ENCODE measurements around the gene AKR1C8. TPM values are rescaled to one million over a fixed set of nuclear protein-coding genes. Genes with fewer than 3 reads are reported as not detected.

AKR1C8 gene
- total RNA-seq, 6 donors from 2014 or later: 0.30 to 9.4 (median 0.53) TPM; not detected in 2

DNA sequence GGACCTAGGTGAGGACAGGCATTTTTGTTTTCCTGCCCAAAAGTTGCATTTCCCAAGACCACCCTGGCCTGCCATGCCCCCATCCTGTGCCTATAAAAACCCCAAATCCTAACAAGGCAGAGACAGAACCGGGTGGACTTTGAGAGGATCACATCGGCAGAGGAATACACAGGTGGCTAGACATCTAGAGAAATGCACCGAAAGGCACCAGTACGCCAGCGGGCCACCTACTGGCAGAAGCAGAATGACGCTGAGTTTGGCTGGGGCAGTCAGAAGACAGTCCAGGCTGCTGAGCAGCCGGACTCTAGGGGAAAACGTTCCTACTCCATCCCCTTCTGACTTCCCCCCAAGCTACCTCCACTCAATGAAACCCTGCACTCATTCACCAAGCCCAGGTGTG lies 14.4 kb upstream of the AKR1C8 start:
- no peaks in the 10 kb centered on the region for H3K4me1 ChIP-seq
- ATAC-seq (ENCODE audit: low FRiP score in 2 of 2) (no peak), DNase-seq (no peak)
- H3K27me3 ChIP-seq: no peaks in the 10 kb centered on the region
- H3K36me3 ChIP-seq: no peaks in the 10 kb centered on the region
- peaks cover 0 to 12% (median 3%) of the 10 kb centered on the region in 4 donors for H3K9me3 ChIP-seq
- no peak for TF ChIP-seq EP300 (IDR thresholded peaks at IDR 0.05)
- no peak for TF ChIP-seq POLR2AphosphoS5 (IDR thresholded peaks at IDR 0.05)
- TF ChIP-seq, protein P1, sequence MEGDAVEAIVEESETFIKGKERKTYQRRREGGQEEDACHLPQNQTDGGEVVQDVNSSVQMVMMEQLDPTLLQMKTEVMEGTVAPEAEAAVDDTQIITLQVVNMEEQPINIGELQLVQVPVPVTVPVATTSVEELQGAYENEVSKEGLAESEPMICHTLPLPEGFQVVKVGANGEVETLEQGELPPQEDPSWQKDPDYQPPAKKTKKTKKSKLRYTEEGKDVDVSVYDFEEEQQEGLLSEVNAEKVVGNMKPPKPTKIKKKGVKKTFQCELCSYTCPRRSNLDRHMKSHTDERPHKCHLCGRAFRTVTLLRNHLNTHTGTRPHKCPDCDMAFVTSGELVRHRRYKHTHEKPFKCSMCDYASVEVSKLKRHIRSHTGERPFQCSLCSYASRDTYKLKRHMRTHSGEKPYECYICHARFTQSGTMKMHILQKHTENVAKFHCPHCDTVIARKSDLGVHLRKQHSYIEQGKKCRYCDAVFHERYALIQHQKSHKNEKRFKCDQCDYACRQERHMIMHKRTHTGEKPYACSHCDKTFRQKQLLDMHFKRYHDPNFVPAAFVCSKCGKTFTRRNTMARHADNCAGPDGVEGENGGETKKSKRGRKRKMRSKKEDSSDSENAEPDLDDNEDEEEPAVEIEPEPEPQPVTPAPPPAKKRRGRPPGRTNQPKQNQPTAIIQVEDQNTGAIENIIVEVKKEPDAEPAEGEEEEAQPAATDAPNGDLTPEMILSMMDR (IDR thresholded peaks at IDR 0.05): no peak
- no peak for TF ChIP-seq POLR2A (IDR thresholded peaks at IDR 0.05)
- no peak overlapping the region for H3K4me3 ChIP-seq
- no peak overlapping the region for H3K27ac ChIP-seq
- WGBS, 2 donors: 87 to 88% methylated on average over 3 to 8 of the region's 8 CpGs

- TF ChIP-seq POLR2AphosphoS5 (IDR thresholded peaks at IDR 0.05) (no peak), POLR2A (IDR thresholded peaks at IDR 0.05) (no peak), EP300 (IDR thresholded peaks at IDR 0.05) (no peak)
- TF ChIP-seq, protein P1 (IDR thresholded peaks at IDR 0.05): no peak
- DNase-seq (no peak), ATAC-seq (ENCODE audit: low FRiP score in 2 of 2) (no peak)
- no peaks in the 10 kb centered on the region for H3K36me3 ChIP-seq
- no peak overlapping the region for H3K27ac ChIP-seq
- no peaks in the 10 kb centered on the region for H3K27me3 ChIP-seq
- no peaks in the 10 kb centered on the region for H3K4me1 ChIP-seq
- H3K9me3 ChIP-seq: peaks cover 0 to 10% (median 3%) of the 10 kb centered on the region in 4 donors
- 63 to 76% methylated on average over 2 to 3 of the region's 3 CpGs for WGBS, 2 donors
- no peak overlapping the region for H3K4me3 ChIP-seq
These were observed 13.4 kb upstream of the AKR1C8 start for GRCh38 chr10:5198386-5198785.

- H3K27me3 ChIP-seq: no peaks in the 10 kb centered on the region
- TF ChIP-seq POLR2A (IDR thresholded peaks at IDR 0.05): no peak
- TF ChIP-seq, protein P1 (IDR thresholded peaks at IDR 0.05): no peak
- no peak for TF ChIP-seq EP300 (IDR thresholded peaks at IDR 0.05)
- no peak for TF ChIP-seq POLR2AphosphoS5 (IDR thresholded peaks at IDR 0.05)
- H3K27ac ChIP-seq: no peak within 1 kb of the TSS
- no peak within 1 kb of the TSS for H3K4me3 ChIP-seq
- 82 to 89% methylated on average over 4 of the region's 4 CpGs for WGBS, 2 donors
- ATAC-seq (ENCODE audit: low FRiP score in 2 of 2) (no peak), DNase-seq (no peak)
- H3K36me3 ChIP-seq: no peaks in the 10 kb centered on the region
- no peaks in the 10 kb centered on the region for H3K4me1 ChIP-seq
- H3K9me3 ChIP-seq: no peaks in the 10 kb centered on the region
These were observed 11.8 kb upstream of the AKR1C8 start, which contains the start of gene AKR1C4 for GRCh38 chr10:5196702-5197113. Gene AKR1C4 (plus strand): TSS chr10:5196837. CDS start chr10:5196868, 31 bp downstream.

GRCh38 chr10:5195727-5196374 lies 10.9 kb upstream of the AKR1C8 start:
- no peak overlapping the region for H3K27ac ChIP-seq
- H3K9me3 ChIP-seq: no peaks in the 10 kb centered on the region
- ATAC-seq (ENCODE audit: low FRiP score in 2 of 2) (no peak), DNase-seq (no peak)
- no peaks in the 10 kb centered on the region for H3K4me1 ChIP-seq
- 84 to 93% methylated on average over 6 of the region's 6 CpGs for WGBS, 2 donors
- TF ChIP-seq EP300 (IDR thresholded peaks at IDR 0.05): no peak
- no peak for TF ChIP-seq POLR2A (IDR thresholded peaks at IDR 0.05)
- no peak for TF ChIP-seq POLR2AphosphoS5 (IDR thresholded peaks at IDR 0.05)
- TF ChIP-seq, protein P1 (IDR thresholded peaks at IDR 0.05): no peak
- H3K27me3 ChIP-seq: no peaks in the 10 kb centered on the region
- no peak overlapping the region for H3K4me3 ChIP-seq
- no peaks in the 10 kb centered on the region for H3K36me3 ChIP-seq

DNA sequence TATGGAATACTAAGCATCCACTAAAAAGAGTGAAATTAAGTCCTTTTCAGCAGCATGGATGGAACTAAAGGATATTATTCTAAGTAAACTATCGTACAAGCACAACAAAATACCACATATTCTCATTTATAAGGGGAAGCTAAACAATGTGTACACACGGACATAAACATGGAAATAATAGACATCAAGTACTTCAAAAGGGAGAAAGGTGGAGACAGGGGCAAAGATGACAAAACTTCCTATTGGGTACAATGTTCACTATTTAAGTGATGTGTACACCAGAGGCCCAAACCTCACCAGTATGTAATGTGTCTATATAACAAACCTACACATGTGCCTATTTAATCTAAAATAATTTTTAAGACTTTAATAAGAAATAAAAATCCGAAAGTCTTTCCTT lies 9.5 kb upstream of the AKR1C8 start:
- DNase-seq (no peak), ATAC-seq (ENCODE audit: low FRiP score in 2 of 2) (no peak)
- no peaks in the 10 kb centered on the region for H3K36me3 ChIP-seq
- no peaks in the 10 kb centered on the region for H3K27me3 ChIP-seq
- H3K4me3 ChIP-seq: no peak overlapping the region
- no peak overlapping the region for H3K27ac ChIP-seq
- WGBS, 2 donors: 79 to 82% methylated on average over 3 of the region's 3 CpGs
- TF ChIP-seq EP300 (IDR thresholded peaks at IDR 0.05) (no peak), POLR2AphosphoS5 (IDR thresholded peaks at IDR 0.05) (no peak), POLR2A (IDR thresholded peaks at IDR 0.05) (no peak)
- TF ChIP-seq, protein P1 (IDR thresholded peaks at IDR 0.05): no peak
- no peaks in the 10 kb centered on the region for H3K9me3 ChIP-seq
- no peaks in the 10 kb centered on the region for H3K4me1 ChIP-seq
